ENCODE data around the gene SPATA2L. TPM values are rescaled to one million over a fixed set of nuclear protein-coding genes. Genes with fewer than 3 reads are reported as not detected.

The SPATA2L gene
- total and polyA plus RNA-seq, 2 of the 8 experiments (the other 6 are each of a cell fraction or from before 2014, with no cell fraction given), result 9.3 to 12.5 TPM

DNA sequence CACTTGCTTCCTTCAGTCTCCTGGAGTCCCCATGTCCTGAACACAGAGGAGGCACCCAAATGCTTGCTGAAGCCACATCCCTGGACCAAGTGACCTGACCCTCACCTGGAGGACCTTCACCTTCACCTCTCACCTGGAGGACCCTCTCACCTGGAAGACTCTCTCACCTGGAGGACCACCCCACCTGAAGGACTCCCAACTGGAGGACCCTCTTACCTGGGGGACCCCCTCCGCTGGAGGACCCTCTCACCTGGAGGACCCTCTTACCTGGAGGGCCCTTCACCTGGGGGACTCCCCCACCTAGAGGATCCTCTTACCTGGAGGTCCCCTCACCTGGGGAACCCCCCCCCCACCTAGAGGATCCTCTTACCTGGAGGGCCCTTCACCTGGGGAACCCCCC is 15.6 kb downstream of the SPATA2L start:
- Histone ChIP-seq H3K4ac (replicated peaks; ENCODE audit: insufficient read length, low read depth, low read length) (no peak overlapping the region), H3K9ac (replicated peaks in 1 of 4; ENCODE audit: extremely low read depth in 1 of 4, low read depth in 3 of 4, low read length in 3 of 4) (no peak overlapping the region), H3K4me2 (ENCODE audit: insufficient read depth in 1 of 2, low read depth in 2 of 2, low read length in 2 of 2) (no peak overlapping the region), H2BK12ac (ENCODE audit: low read depth, low read length) (no peak overlapping the region), H2AFZ (ENCODE audit: low read length) (no peak overlapping the region), H3K27ac (ENCODE audit: low read depth, low read length) (no peak overlapping the region), H3K79me2 (ENCODE audit: control insufficient read depth in 1 of 2, insufficient read depth in 2 of 2, low read length in 2 of 2) (peaks cover 0 to 11% of the 10 kb centered on the region in 2 experiments; a peak in 1 of 4 replicates), H3K79me1 (ENCODE audit: low read depth, low read length) (peaks cover 11% of the 10 kb centered on the region), H3K14ac (ENCODE audit: insufficient read length) (no peak overlapping the region), H3K36me3 (ENCODE audit: control insufficient read depth in 2 of 4, insufficient read depth in 4 of 4, low read length in 3 of 4) (peaks cover 0 to 17% (median 9%) of the 10 kb centered on the region in 4 experiments; a peak in 5 of 8 replicates), H3K4me1 (replicated peaks in 1 of 4; ENCODE audit: control insufficient read depth in 3 of 4, insufficient read depth in 4 of 4, low read length in 3 of 4) (peaks cover 0 to 7% (median 2%) of the 10 kb centered on the region in 4 experiments; a peak in 4 of 7 replicates), H3K23ac (ENCODE audit: insufficient read length) (no peak overlapping the region), H3K23me2 (ENCODE audit: low read depth, low read length) (peaks cover 6% of the 10 kb centered on the region; the same call in 1 of the 2 replicates), H3K56ac (replicated peaks; ENCODE audit: insufficient read length, low read depth, low read length) (no peak overlapping the region), H2BK120ac (replicated peaks; ENCODE audit: low read depth, low read length) (no peak overlapping the region), H3K4me3 (ENCODE audit: extremely low read depth in 1 of 4, insufficient read depth in 2 of 4, low read depth in 3 of 4, low read length in 4 of 4) (no peak overlapping the region), H2BK20ac (ENCODE audit: low read length) (no peak overlapping the region), H2AK5ac (ENCODE audit: low read depth, low read length) (no peak overlapping the region), H3K27me3 (replicated peaks in 1 of 4; ENCODE audit: control insufficient read depth in 3 of 4, extremely low read depth in 1 of 4, insufficient read depth in 3 of 4, low read length in 3 of 4) (no peaks in the 10 kb centered on the region), H4K20me1 (replicated peaks in 1 of 2; ENCODE audit: control insufficient read depth in 1 of 2, insufficient read depth in 2 of 2, low read length in 2 of 2) (peaks cover 0 to 9% of the 10 kb centered on the region in 2 experiments), H4K5ac (ENCODE audit: insufficient read length, low read depth, low read length) (no peak overlapping the region), H4K91ac (replicated peaks; ENCODE audit: insufficient read length, low read length) (no peak overlapping the region), H3K9me3 (ENCODE audit: insufficient read depth in 2 of 2, low read depth in 1 of 2, low read length in 1 of 2) (peaks cover 16 to 24% of the 10 kb centered on the region in 2 experiments), H3K18ac (ENCODE audit: extremely low read depth, low read length) (no peak overlapping the region), H2BK15ac (ENCODE audit: low read length) (no peak overlapping the region), H4K8ac (ENCODE audit: extremely low read depth, insufficient read depth, low read length) (no peak overlapping the region), H2BK5ac (ENCODE audit: low read depth, low read length) (no peak overlapping the region)
- 100% methylated on average over 1 of the region's 1 CpG; no CpG with 5 or more reads in 1 of the 2 experiments for WGBS, 2 experiments (ENCODE audit: extremely low coverage in 1 of 2, insufficient coverage in 1 of 2, insufficient read length in 1 of 2, insufficient replicate concordance in 2 of 2, low coverage in 1 of 2, low lambda C conversion rate in 2 of 2, missing lambda C conversion rate in 1 of 2)
- DNase-seq (ENCODE audit: low read depth in 1 of 2, low spot score in 2 of 2) (no peak), FAIRE-seq (no peak)
- TF ChIP-seq KDM1A (IDR thresholded peaks at IDR 0.05; ENCODE audit: borderline replicate concordance, low read length), result no peak
- TF ChIP-seq CREB1 (IDR thresholded peaks at IDR 0.05), result no peak
- no peak for TF ChIP-seq TAF7 (optimal IDR thresholded peaks at IDR 0.05; ENCODE audit: borderline replicate concordance, low read depth, low read length)
- no peak for TF ChIP-seq JUND (IDR thresholded peaks at IDR 0.05; ENCODE audit: low read length)
- POLR2A ChIA-PET (ENCODE audit: partially characterized antibody), result interaction anchor here (0.6 to 4.8 kb wide), 15 partner anchors 8 to 254 kb away, joined by 3 to 59 read pairs (median 3); partner anchors contain the start of genes CHMP1A, SPATA2L, SPATA33 and TCF25
- CTCF ChIA-PET (ENCODE audit: partially characterized antibody), result interaction anchor here (1.0 kb wide), 2 partner anchors 15 to 18 kb away, joined by 4 to 5 read pairs; no protein-coding TSS in a partner anchor

All from H1 (cell line).